ENCODE results near the gene PGA5. TPM values are rescaled to one million over a fixed set of nuclear protein-coding genes. Genes with fewer than 3 reads are reported as not detected.

The PGA5 gene
- total and polyA plus RNA-seq, 9 of the 15 experiments (the other 6 are each of a cell fraction or from before 2014, with no cell fraction given): not detected

GRCh38 chr11:61264795-61265194, 23.8 kb downstream of the PGA5 start (continued):
- TF ChIP-seq, protein P1, sequence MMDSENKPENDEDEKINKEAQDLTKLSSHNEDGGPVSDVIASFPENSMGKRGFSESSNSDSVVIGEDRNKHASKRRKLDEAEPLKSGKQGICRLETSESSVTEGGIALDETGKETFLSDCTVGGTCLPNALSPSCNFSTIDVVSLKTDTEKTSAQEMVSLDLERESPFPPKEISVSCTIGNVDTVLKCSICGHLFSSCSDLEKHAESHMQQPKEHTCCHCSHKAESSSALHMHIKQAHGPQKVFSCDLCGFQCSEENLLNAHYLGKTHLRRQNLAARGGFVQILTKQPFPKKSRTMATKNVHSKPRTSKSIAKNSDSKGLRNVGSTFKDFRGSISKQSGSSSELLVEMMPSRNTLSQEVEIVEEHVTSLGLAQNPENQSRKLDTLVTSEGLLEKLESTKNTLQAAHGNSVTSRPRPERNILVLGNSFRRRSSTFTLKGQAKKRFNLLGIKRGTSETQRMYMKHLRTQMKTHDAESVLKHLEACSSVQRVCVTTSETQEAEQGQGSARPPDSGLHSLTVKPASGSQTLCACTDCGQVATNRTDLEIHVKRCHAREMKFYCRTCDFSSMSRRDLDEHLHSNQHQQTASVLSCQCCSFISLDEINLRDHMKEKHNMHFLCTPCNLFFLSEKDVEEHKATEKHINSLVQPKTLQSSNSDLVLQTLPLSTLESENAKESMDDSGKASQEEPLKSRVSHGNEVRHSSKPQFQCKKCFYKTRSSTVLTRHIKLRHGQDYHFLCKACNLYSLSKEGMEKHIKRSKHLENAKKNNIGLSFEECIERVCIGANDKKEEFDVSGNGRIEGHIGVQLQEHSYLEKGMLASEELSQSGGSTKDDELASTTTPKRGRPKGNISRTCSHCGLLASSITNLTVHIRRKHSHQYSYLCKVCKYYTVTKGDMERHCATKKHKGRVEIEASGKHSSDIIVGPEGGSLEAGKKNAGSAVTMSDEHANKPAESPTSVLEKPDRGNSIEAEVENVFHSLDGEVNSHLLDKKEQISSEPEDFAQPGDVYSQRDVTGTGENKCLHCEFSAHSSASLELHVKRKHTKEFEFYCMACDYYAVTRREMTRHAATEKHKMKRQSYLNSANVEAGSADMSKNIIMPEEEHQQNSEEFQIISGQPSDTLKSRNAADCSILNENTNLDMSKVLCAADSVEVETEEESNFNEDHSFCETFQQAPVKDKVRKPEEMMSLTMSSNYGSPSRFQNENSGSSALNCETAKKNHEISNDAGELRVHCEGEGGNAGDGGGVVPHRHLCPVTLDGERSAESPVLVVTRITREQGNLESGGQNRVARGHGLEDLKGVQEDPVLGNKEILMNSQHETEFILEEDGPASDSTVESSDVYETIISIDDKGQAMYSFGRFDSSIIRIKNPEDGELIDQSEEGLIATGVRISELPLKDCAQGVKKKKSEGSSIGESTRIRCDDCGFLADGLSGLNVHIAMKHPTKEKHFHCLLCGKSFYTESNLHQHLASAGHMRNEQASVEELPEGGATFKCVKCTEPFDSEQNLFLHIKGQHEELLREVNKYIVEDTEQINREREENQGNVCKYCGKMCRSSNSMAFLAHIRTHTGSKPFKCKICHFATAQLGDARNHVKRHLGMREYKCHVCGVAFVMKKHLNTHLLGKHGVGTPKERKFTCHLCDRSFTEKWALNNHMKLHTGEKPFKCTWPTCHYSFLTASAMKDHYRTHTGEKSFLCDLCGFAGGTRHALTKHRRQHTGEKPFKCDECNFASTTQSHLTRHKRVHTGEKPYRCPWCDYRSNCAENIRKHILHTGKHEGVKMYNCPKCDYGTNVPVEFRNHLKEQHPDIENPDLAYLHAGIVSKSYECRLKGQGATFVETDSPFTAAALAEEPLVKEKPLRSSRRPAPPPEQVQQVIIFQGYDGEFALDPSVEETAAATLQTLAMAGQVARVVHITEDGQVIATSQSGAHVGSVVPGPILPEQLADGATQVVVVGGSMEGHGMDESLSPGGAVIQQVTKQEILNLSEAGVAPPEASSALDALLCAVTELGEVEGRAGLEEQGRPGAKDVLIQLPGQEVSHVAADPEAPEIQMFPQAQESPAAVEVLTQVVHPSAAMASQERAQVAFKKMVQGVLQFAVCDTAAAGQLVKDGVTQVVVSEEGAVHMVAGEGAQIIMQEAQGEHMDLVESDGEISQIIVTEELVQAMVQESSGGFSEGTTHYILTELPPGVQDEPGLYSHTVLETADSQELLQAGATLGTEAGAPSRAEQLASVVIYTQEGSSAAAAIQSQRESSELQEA (IDR thresholded peaks at IDR 0.05; ENCODE audit: low read depth): no peak
- TF ChIP-seq, protein P2, sequence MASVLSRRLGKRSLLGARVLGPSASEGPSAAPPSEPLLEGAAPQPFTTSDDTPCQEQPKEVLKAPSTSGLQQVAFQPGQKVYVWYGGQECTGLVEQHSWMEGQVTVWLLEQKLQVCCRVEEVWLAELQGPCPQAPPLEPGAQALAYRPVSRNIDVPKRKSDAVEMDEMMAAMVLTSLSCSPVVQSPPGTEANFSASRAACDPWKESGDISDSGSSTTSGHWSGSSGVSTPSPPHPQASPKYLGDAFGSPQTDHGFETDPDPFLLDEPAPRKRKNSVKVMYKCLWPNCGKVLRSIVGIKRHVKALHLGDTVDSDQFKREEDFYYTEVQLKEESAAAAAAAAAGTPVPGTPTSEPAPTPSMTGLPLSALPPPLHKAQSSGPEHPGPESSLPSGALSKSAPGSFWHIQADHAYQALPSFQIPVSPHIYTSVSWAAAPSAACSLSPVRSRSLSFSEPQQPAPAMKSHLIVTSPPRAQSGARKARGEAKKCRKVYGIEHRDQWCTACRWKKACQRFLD (CRISPR knock-in tag; IDR thresholded peaks at IDR 0.05): no peak
- TF ChIP-seq, protein P3, sequence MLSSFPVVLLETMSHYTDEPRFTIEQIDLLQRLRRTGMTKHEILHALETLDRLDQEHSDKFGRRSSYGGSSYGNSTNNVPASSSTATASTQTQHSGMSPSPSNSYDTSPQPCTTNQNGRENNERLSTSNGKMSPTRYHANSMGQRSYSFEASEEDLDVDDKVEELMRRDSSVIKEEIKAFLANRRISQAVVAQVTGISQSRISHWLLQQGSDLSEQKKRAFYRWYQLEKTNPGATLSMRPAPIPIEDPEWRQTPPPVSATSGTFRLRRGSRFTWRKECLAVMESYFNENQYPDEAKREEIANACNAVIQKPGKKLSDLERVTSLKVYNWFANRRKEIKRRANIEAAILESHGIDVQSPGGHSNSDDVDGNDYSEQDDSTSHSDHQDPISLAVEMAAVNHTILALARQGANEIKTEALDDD (IDR thresholded peaks at IDR 0.05): no peak
- no peak for TF ChIP-seq LEF1 (IDR thresholded peaks at IDR 0.05)
- TF ChIP-seq, protein P4, sequence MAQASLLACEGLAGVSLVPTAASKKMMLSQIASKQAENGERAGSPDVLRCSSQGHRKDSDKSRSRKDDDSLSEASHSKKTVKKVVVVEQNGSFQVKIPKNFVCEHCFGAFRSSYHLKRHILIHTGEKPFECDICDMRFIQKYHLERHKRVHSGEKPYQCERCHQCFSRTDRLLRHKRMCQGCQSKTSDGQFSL (CRISPR knock-in tag; IDR thresholded peaks at IDR 0.05): no peak
- TF ChIP-seq, protein P4 (tag; IDR thresholded peaks at IDR 0.05): no peak
- no peak for TF ChIP-seq STAG1 (CRISPR knock-in tag; IDR thresholded peaks at IDR 0.05; ENCODE audit: borderline replicate concordance)
- no peak for TF ChIP-seq BRCA1 (IDR thresholded peaks at IDR 0.05)
- no peak for TF ChIP-seq BRCA1 (CRISPR knock-in tag; IDR thresholded peaks at IDR 0.05)
- no peak for TF ChIP-seq ZNF436 (CRISPR knock-in tag; IDR thresholded peaks at IDR 0.05)
- no peak for TF ChIP-seq ARNT (IDR thresholded peaks at IDR 0.05)
- TF ChIP-seq HMG20A (CRISPR knock-in tag; conservative IDR thresholded peaks at IDR 0.05): no peak
- no peak for TF ChIP-seq ZNF76 (CRISPR knock-in tag; IDR thresholded peaks at IDR 0.05; ENCODE audit: borderline replicate concordance)
- TF ChIP-seq ZC3H11A (IDR thresholded peaks at IDR 0.05; ENCODE audit: low read depth, low read length): no peak

All from K562 (cell line).